ENCODE data around the gene TNIK.

TNIK gene

GRCh38 chr3:171110715-171111114 lies 349.5 kb downstream of the TNIK start:
- Histone ChIP-seq H3K4me1 (ENCODE audit: low read length) (no peaks in the 10 kb centered on the region), H3K4me3 (ENCODE audit: low read length) (no peak overlapping the region), H3K36me3 (replicated peaks; ENCODE audit: low read depth, low read length) (peaks cover 31% of the 10 kb centered on the region), H3K27ac (ENCODE audit: low read length) (no peak overlapping the region), H3K9me3 (ENCODE audit: insufficient read depth, low read length) (no peaks in the 10 kb centered on the region), H3K4me2 (ENCODE audit: low read length) (no peak overlapping the region), H3K79me2 (ENCODE audit: low read length) (no peaks in the 10 kb centered on the region), H3K9ac (ENCODE audit: low read length) (no peak overlapping the region), H2AFZ (ENCODE audit: low read depth, low read length) (no peak overlapping the region), H4K20me1 (ENCODE audit: insufficient read depth, low read length) (no peaks in the 10 kb centered on the region), H3K27me3 (ENCODE audit: low read depth, low read length) (no peaks in the 10 kb centered on the region)
- TF ChIP-seq EZH2phosphoT487 (IDR thresholded peaks at IDR 0.05; ENCODE audit: low read depth) (no peak), CTCF (IDR thresholded peaks at IDR 0.05; ENCODE audit: low read depth, low read length) (no peak)

GRCh38 chr3:171108066-171108465 lies 352.1 kb downstream of the TNIK start:
- no peaks in the 10 kb centered on the region for H3K27me3 ChIP-seq (ENCODE audit: low read depth, low read length)
- H3K79me2 ChIP-seq (ENCODE audit: low read length), result no peaks in the 10 kb centered on the region
- H3K9ac ChIP-seq (ENCODE audit: low read length), result no peak overlapping the region
- TF ChIP-seq EZH2phosphoT487 (IDR thresholded peaks at IDR 0.05; ENCODE audit: low read depth) (no peak), CTCF (IDR thresholded peaks at IDR 0.05; ENCODE audit: low read depth, low read length) (no peak)
- no peaks in the 10 kb centered on the region for H4K20me1 ChIP-seq (ENCODE audit: insufficient read depth, low read length)
- no peaks in the 10 kb centered on the region for H3K9me3 ChIP-seq (ENCODE audit: insufficient read depth, low read length)
- no peak overlapping the region for H2AFZ ChIP-seq (ENCODE audit: low read depth, low read length)
- H3K4me2 ChIP-seq (ENCODE audit: low read length), result no peak overlapping the region
- no peak overlapping the region for H3K27ac ChIP-seq (ENCODE audit: low read length)
- H3K4me3 ChIP-seq (ENCODE audit: low read length), result no peak overlapping the region
- peaks cover 26% of the 10 kb centered on the region for H3K36me3 ChIP-seq (replicated peaks; ENCODE audit: low read depth, low read length)
- no peaks in the 10 kb centered on the region for H3K4me1 ChIP-seq (ENCODE audit: low read length)

GRCh38 chr3:171103185-171103584 lies 357.0 kb downstream of the TNIK start:
- Histone ChIP-seq H3K36me3 (replicated peaks; ENCODE audit: low read depth, low read length) (peaks cover 40% of the 10 kb centered on the region), H3K9me3 (ENCODE audit: insufficient read depth, low read length) (no peaks in the 10 kb centered on the region), H3K9ac (ENCODE audit: low read length) (no peak overlapping the region), H3K79me2 (ENCODE audit: low read length) (no peaks in the 10 kb centered on the region), H4K20me1 (ENCODE audit: insufficient read depth, low read length) (no peaks in the 10 kb centered on the region), H3K4me2 (ENCODE audit: low read length) (no peak overlapping the region), H3K4me3 (ENCODE audit: low read length) (no peak overlapping the region), H3K4me1 (ENCODE audit: low read length) (no peaks in the 10 kb centered on the region), H2AFZ (ENCODE audit: low read depth, low read length) (no peak overlapping the region), H3K27me3 (ENCODE audit: low read depth, low read length) (no peaks in the 10 kb centered on the region), H3K27ac (ENCODE audit: low read length) (no peak overlapping the region)
- no peak for TF ChIP-seq EZH2phosphoT487 (IDR thresholded peaks at IDR 0.05; ENCODE audit: low read depth)

GRCh38 chr3:171101982-171102641 lies 358.1 kb downstream of the TNIK start:
- Histone ChIP-seq H3K27ac (ENCODE audit: low read length) (no peak overlapping the region), H3K4me1 (ENCODE audit: low read length) (no peaks in the 10 kb centered on the region), H3K27me3 (ENCODE audit: low read depth, low read length) (no peaks in the 10 kb centered on the region), H3K4me2 (ENCODE audit: low read length) (no peak overlapping the region), H3K36me3 (replicated peaks; ENCODE audit: low read depth, low read length) (peaks cover 35% of the 10 kb centered on the region), H3K79me2 (ENCODE audit: low read length) (no peaks in the 10 kb centered on the region), H2AFZ (ENCODE audit: low read depth, low read length) (no peak overlapping the region), H3K9me3 (ENCODE audit: insufficient read depth, low read length) (no peaks in the 10 kb centered on the region), H4K20me1 (ENCODE audit: insufficient read depth, low read length) (no peaks in the 10 kb centered on the region), H3K4me3 (ENCODE audit: low read length) (no peak overlapping the region), H3K9ac (ENCODE audit: low read length) (no peak overlapping the region)
- no peak for TF ChIP-seq CTCF (IDR thresholded peaks at IDR 0.05; ENCODE audit: low read depth, low read length)
- no peak for TF ChIP-seq EZH2phosphoT487 (IDR thresholded peaks at IDR 0.05; ENCODE audit: low read depth)
